ENCODE results near the gene GABRG3.

- TF ChIP-seq CTCF (IDR thresholded peaks at IDR 0.05): no peak
- TF ChIP-seq POLR2A (IDR thresholded peaks at IDR 0.05): no peak
Measured at GRCh38 chr15:27545494-27546255, 574.7 kb downstream of the GABRG3 start.
